ENCODE results near the gene C11orf98. TPM values are rescaled to one million over a fixed set of nuclear protein-coding genes. Genes with fewer than 3 reads are reported as not detected.

C11orf98 gene
- total and polyA plus RNA-seq, 2 of the 13 experiments (the other 11 are each of a cell fraction or from before 2014, with no cell fraction given): 30.4 to 91.8 TPM

DNA sequence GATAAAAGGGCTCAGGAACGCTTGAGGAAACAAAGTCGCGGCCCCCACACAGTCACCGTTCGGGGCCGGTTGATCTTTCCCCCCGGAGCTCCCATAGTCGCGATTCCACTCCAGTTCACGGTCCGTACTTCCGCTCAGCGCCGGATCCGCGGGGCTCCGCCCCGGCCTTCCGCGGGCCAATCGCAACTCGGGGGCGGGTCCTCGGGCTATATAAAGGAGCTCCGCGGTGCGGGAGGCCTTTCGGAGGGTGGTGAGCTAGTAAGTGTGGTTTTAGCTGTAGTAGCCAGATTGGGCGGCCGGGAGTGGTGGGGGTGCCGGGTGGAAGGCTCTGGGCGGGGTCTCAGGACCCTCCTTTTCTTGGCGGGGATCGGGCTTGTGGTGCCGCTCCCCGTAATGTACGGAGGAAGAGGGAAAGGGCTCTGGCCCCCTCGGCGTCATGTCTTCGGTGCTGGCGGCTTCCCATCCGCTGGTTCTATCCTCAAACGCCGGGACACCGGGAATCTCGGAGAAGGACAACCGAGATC, at the start of gene C11orf98, which contains the start of gene CSKMT (continued):
- no peak; the same call in 1 of the 2 replicates for TF ChIP-seq FOXO1 (CRISPR knock-in tag; IDR thresholded peaks at IDR 0.05)
- no peak for TF ChIP-seq CBX2 (IDR thresholded peaks at IDR 0.05; ENCODE audit: low read depth, low read length)
- no peak for TF ChIP-seq CBX2 (CRISPR knock-in tag; IDR thresholded peaks at IDR 0.05; ENCODE audit: low read depth)
- no peak for TF ChIP-seq LRRFIP1 (CRISPR knock-in tag; conservative IDR thresholded peaks at IDR 0.05)
- TF ChIP-seq ZNF577 (CRISPR knock-in tag; IDR thresholded peaks at IDR 0.05; ENCODE audit: borderline replicate concordance, low read depth): no peak
- 0 out of 2 replicates have a peak, but pooled peaks have one; percentile 58 for TF ChIP-seq ZNF260 (CRISPR knock-in tag; IDR thresholded peaks at IDR 0.05; ENCODE audit: borderline replicate concordance, low read depth)
- peak; percentile 50; the same call in 1 of the 2 replicates for TF ChIP-seq MED1 (CRISPR knock-in tag; IDR thresholded peaks at IDR 0.05)
- TF ChIP-seq NFIC (IDR thresholded peaks at IDR 0.05; ENCODE audit: low read length): peak; percentile 53; the same call in 1 of the 2 replicates
- no peak for TF ChIP-seq TBL1XR1 (IDR thresholded peaks at IDR 0.05; ENCODE audit: borderline replicate concordance, low read length, partially characterized antibody)
- peak; percentile 84 for TF ChIP-seq AGO1 (IDR thresholded peaks at IDR 0.05; ENCODE audit: low read depth, low read length, poor library complexity, severe bottlenecking)
- TF ChIP-seq ZNF296 (CRISPR knock-in tag; conservative IDR thresholded peaks at IDR 0.05): no peak
- TF ChIP-seq HNRNPL (IDR thresholded peaks at IDR 0.05; ENCODE audit: low read depth, low read length): 0 out of 2 replicates have a peak, but pooled peaks have one; percentile 78
- TF ChIP-seq, protein P1, sequence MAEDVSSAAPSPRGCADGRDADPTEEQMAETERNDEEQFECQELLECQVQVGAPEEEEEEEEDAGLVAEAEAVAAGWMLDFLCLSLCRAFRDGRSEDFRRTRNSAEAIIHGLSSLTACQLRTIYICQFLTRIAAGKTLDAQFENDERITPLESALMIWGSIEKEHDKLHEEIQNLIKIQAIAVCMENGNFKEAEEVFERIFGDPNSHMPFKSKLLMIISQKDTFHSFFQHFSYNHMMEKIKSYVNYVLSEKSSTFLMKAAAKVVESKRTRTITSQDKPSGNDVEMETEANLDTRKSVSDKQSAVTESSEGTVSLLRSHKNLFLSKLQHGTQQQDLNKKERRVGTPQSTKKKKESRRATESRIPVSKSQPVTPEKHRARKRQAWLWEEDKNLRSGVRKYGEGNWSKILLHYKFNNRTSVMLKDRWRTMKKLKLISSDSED (CRISPR knock-in tag; IDR thresholded peaks at IDR 0.05): no peak
- TF ChIP-seq TRIM24 (CRISPR knock-in tag; IDR thresholded peaks at IDR 0.05): no peak
- TF ChIP-seq, protein P2, sequence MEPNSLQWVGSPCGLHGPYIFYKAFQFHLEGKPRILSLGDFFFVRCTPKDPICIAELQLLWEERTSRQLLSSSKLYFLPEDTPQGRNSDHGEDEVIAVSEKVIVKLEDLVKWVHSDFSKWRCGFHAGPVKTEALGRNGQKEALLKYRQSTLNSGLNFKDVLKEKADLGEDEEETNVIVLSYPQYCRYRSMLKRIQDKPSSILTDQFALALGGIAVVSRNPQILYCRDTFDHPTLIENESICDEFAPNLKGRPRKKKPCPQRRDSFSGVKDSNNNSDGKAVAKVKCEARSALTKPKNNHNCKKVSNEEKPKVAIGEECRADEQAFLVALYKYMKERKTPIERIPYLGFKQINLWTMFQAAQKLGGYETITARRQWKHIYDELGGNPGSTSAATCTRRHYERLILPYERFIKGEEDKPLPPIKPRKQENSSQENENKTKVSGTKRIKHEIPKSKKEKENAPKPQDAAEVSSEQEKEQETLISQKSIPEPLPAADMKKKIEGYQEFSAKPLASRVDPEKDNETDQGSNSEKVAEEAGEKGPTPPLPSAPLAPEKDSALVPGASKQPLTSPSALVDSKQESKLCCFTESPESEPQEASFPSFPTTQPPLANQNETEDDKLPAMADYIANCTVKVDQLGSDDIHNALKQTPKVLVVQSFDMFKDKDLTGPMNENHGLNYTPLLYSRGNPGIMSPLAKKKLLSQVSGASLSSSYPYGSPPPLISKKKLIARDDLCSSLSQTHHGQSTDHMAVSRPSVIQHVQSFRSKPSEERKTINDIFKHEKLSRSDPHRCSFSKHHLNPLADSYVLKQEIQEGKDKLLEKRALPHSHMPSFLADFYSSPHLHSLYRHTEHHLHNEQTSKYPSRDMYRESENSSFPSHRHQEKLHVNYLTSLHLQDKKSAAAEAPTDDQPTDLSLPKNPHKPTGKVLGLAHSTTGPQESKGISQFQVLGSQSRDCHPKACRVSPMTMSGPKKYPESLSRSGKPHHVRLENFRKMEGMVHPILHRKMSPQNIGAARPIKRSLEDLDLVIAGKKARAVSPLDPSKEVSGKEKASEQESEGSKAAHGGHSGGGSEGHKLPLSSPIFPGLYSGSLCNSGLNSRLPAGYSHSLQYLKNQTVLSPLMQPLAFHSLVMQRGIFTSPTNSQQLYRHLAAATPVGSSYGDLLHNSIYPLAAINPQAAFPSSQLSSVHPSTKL (CRISPR knock-in tag; IDR thresholded peaks at IDR 0.05): peak; percentile 33
- TF ChIP-seq, protein P3, sequence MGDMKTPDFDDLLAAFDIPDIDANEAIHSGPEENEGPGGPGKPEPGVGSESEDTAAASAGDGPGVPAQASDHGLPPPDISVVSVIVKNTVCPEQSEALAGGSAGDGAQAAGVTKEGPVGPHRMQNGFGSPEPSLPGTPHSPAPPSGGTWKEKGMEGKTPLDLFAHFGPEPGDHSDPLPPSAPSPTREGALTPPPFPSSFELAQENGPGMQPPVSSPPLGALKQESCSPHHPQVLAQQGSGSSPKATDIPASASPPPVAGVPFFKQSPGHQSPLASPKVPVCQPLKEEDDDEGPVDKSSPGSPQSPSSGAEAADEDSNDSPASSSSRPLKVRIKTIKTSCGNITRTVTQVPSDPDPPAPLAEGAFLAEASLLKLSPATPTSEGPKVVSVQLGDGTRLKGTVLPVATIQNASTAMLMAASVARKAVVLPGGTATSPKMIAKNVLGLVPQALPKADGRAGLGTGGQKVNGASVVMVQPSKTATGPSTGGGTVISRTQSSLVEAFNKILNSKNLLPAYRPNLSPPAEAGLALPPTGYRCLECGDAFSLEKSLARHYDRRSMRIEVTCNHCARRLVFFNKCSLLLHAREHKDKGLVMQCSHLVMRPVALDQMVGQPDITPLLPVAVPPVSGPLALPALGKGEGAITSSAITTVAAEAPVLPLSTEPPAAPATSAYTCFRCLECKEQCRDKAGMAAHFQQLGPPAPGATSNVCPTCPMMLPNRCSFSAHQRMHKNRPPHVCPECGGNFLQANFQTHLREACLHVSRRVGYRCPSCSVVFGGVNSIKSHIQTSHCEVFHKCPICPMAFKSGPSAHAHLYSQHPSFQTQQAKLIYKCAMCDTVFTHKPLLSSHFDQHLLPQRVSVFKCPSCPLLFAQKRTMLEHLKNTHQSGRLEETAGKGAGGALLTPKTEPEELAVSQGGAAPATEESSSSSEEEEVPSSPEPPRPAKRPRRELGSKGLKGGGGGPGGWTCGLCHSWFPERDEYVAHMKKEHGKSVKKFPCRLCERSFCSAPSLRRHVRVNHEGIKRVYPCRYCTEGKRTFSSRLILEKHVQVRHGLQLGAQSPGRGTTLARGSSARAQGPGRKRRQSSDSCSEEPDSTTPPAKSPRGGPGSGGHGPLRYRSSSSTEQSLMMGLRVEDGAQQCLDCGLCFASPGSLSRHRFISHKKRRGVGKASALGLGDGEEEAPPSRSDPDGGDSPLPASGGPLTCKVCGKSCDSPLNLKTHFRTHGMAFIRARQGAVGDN (CRISPR knock-in tag; IDR thresholded peaks at IDR 0.05): peak; percentile 68; the same call in 1 of the 2 replicates
- peak; percentile 59 for TF ChIP-seq MYC (CRISPR knock-in tag; IDR thresholded peaks at IDR 0.05; ENCODE audit: borderline replicate concordance)
- TF ChIP-seq ZNF350 (CRISPR knock-in tag; IDR thresholded peaks at IDR 0.05; ENCODE audit: borderline replicate concordance, low read depth): peak; percentile 88

Measured in HepG2 (cell line).